K562 (cell line): Measurements from ENCODE around the gene FYB1. TPM values are rescaled to one million over a fixed set of nuclear protein-coding genes. Genes with fewer than 3 reads are reported as not detected.
A peak's percentile ranks its signal among the peaks of the same experiment; 100 is the strongest.

Source experiments
- ATAC-seq: fragments of 200-7000 bp; cut with Tn5 transposase; 3 replicates; pipeline ENCODE4 v1.9.1; 2020; ENCODE audit warnings: moderate library complexity
- BruUV-seq: library from RNA; stranded (reverse); fragments of 400-500 nt; replicated peaks from 2 replicates; lab custom pipeline; 2021; lab: Mats Ljungman, UMichigan
- CTCF ChIA-PET: fragments of 300-600 bp; formaldehyde crosslinking; extraction: SDS; loops from one replicate; lab custom pipeline; 2021; ENCODE audit warnings: low intra/inter-chr PET ratio; lab: Yijun Ruan, JAX
- POLR2A ChIA-PET: fragments of 300-600, 350-650 bp; sonication (Branson Sonifier 250); formaldehyde crosslinking; extraction: SDS; loops from one replicate; lab custom pipeline; 2021; ENCODE audit warnings: antibody characterized with exemption, inconsistent platforms; lab: Yijun Ruan, JAX
- DNase-seq, 4 experiments: peaks; one replicate each; pipeline versions ENCODE4 v3.0.0 to v3.0.0-alpha.2; 2011 to 2018; ENCODE audit warnings: low spot score in 3 of 4, mixed read lengths in 3 of 4; ENCODE audit errors: extremely low read depth in 1 of 4
- FAIRE-seq: peaks from 2 replicates; lab custom pipeline; 2011; peaks lifted over from hg19 to GRCh38; lab: Jason Lieb, UNC
- H2AFZ ChIP-seq: 2 replicates; pipeline ENCODE4 v1.6.0; 2011; ENCODE audit warnings: low read depth, low read length, control low read depth, inconsistent platforms
- H3K27ac ChIP-seq: fragments of 200-600 bp; 3 replicates; pipeline ENCODE4 v1.8.0; 2011; ENCODE audit warnings: low read depth, mild to moderate bottlenecking, control low read depth, inconsistent platforms, low read length, moderate library complexity, mixed read lengths; ENCODE audit errors: extremely low read depth
- H3K27me3 ChIP-seq, 2 experiments: fragments of 300-600 bp in 1 of 2; 2 replicates in 1 of 2; 3 replicates in 1 of 2; pipeline versions ENCODE4 v1.6.0 to v1.8.0; 2011; ENCODE audit warnings: inconsistent platforms in 2 of 2, low read length in 2 of 2, mild to moderate bottlenecking in 1 of 2, mixed read lengths in 1 of 2, moderate library complexity in 1 of 2; ENCODE audit not compliant: control insufficient read depth in 2 of 2, insufficient read depth in 2 of 2
- H3K36me3 ChIP-seq: fragments of 300-600 bp; 3 replicates; pipeline ENCODE4 v1.8.0; 2011; ENCODE audit warnings: mild to moderate bottlenecking, low read length, inconsistent platforms; ENCODE audit not compliant: control insufficient read depth, insufficient read depth
- H3K4me1 ChIP-seq, 2 experiments: fragments of 200-600 bp in 1 of 2; replicated peaks in 1 of 2; 2 replicates in 1 of 2; 3 replicates in 1 of 2; pipeline versions ENCODE4 v1.5.1 to v1.8.0; 2011; ENCODE audit warnings: inconsistent platforms in 2 of 2, low read length in 2 of 2, mild to moderate bottlenecking in 1 of 2, mixed read lengths in 1 of 2, moderate library complexity in 1 of 2; ENCODE audit not compliant: control insufficient read depth in 2 of 2, insufficient read depth in 2 of 2
- H3K4me2 ChIP-seq: 2 replicates; pipeline ENCODE4 v1.6.1; 2011; ENCODE audit warnings: low read length, control low read depth, inconsistent platforms, mixed read lengths; ENCODE audit not compliant: insufficient read depth
- H3K4me3 ChIP-seq: fragments of 200-600 bp; sonication (generic), shearing (Covaris generic); 2 replicates; pipeline ENCODE4 v1.5.1; 2016; ENCODE audit warnings: control low read depth, inconsistent platforms
- H3K79me2 ChIP-seq: fragments of 200-600 bp; 3 replicates; pipeline ENCODE4 v1.8.0; 2011; ENCODE audit warnings: low read length, inconsistent platforms; ENCODE audit not compliant: control insufficient read depth, insufficient read depth
- H3K9ac ChIP-seq, 2 experiments: 2 replicates each; pipeline versions ENCODE4 v1.6.0 to v1.6.1; 2011; ENCODE audit warnings: low read depth in 2 of 2, low read length in 2 of 2, control low read depth in 1 of 2, inconsistent platforms in 1 of 2, mild to moderate bottlenecking in 1 of 2, mixed read lengths in 1 of 2; ENCODE audit not compliant: insufficient read depth in 1 of 2
- H3K9me1 ChIP-seq: one replicate; pipeline ENCODE4 v1.6.0; 2011; ENCODE audit warnings: inconsistent platforms, mild to moderate bottlenecking, low read length, moderate library complexity; ENCODE audit not compliant: control insufficient read depth, insufficient read depth
- H3K9me3 ChIP-seq: replicated peaks from 2 replicates; pipeline ENCODE4 v1.5.1; 2011; ENCODE audit warnings: low read depth, low read length, inconsistent platforms; ENCODE audit not compliant: control insufficient read depth, insufficient read depth
- H4K20me1 ChIP-seq: replicated peaks from 2 replicates; pipeline ENCODE4 v1.6.1; 2011; ENCODE audit warnings: low read length, inconsistent platforms, mixed read lengths; ENCODE audit not compliant: control insufficient read depth, insufficient read depth
- NFE2L1 ChIP-seq: fragments of 450-650 bp; IDR thresholded peaks from 2 replicates; pipeline ENCODE4 v1.6.1; 2016; ENCODE audit warnings: missing genetic modification characterization, low read depth, mild to moderate bottlenecking, missing compliant biosample characterization, moderate library complexity, borderline replicate concordance
- ZNF717 ChIP-seq: fragments of 250-450 bp; sonication (Bioruptor Pico); IDR thresholded peaks from 2 replicates; pipeline ENCODE4 v1.5.0; 2021
- WGBS: fragments of 100-300 bp; shearing (Covaris generic); methylation state at CpG from one replicate; pipeline ENCODE4 v1.1.6; 2016; ENCODE audit warnings: low coverage, mixed read lengths; ENCODE audit not compliant: insufficient coverage; ENCODE audit errors: missing lambda C conversion rate; 5-methylcytosine and 5-hydroxymethylcytosine counted together
- in situ Hi-C: fragments of 300-500 bp; cut with MboI; formaldehyde crosslinking; loops from 4 replicates; pipeline ENCODE4 v1.15.0; 2018; ENCODE audit warnings: inconsistent platforms, mixed read lengths
- intact Hi-C: fragments of 100-400 bp; cut with micrococcal nuclease; formaldehyde crosslinking; loops from 2 replicates; pipeline ENCODE4 v1.14.2; 2022
- polyA plus RNA-seq, 8 experiments: library from polyadenylated mRNA; depleted of rRNA in 4 of 8; stranded (reverse) in 5 of 8; unstranded in 3 of 8; fragments of >200 nt; fragmentation: Nextera tagmentation in 2 of 8; fragmentation: Illumina TruSeq in 1 of 8; extraction: Ambion mirVana in 2 of 8; extraction: Trizol in 1 of 8; gene quantifications; 2 replicates each; pipeline versions ENCODE4 v1.2.1 to v1.2.3, GENCODE V29; 2011 to 2014; ENCODE audit warnings: inconsistent platforms in 1 of 8, missing spikeins in 1 of 8
- total RNA-seq, 7 experiments: library from RNA; depleted of rRNA in 6 of 7; stranded (reverse); fragments of >200 nt in 6 of 7; fragmentation: Illumina TruSeq in 2 of 7; extraction: Trizol in 2 of 7; gene quantifications; 2 replicates each; pipeline versions ENCODE4 v1.2.1 to v1.2.3, GENCODE V29; 2011 to 2021; ENCODE audit warnings: low replicate concordance in 1 of 7
- TF ChIP-seq, protein P1 (sequence below), 2 experiments: fragments of 200-800 bp in 1 of 2; sonication (Bioruptor generic) in 1 of 2; sonication (generic) in 1 of 2; formaldehyde crosslinking in 1 of 2; IDR thresholded peaks in 1 of 2; conservative IDR thresholded peaks in 1 of 2; 2 replicates each; pipeline versions ENCODE4 v1.5.0 to v1.6.1; 2016 to 2020; ENCODE audit warnings: missing compliant biosample characterization in 1 of 2, missing genetic modification characterization in 1 of 2, missing genetic modification reagents in 1 of 2
- TF ChIP-seq, protein P2 (sequence below): fragments of 250-450 bp; sonication (Bioruptor Pico); IDR thresholded peaks from 2 replicates; pipeline ENCODE4 v1.5.0; 2020; ENCODE audit warnings: mild to moderate bottlenecking

FYB1 gene
- total and polyA plus RNA-seq, 9 of the 15 experiments (the other 6 are each of a cell fraction or from before 2014, with no cell fraction given) = 4.7 to 31.5 (median 9.7) TPM

DNA sequence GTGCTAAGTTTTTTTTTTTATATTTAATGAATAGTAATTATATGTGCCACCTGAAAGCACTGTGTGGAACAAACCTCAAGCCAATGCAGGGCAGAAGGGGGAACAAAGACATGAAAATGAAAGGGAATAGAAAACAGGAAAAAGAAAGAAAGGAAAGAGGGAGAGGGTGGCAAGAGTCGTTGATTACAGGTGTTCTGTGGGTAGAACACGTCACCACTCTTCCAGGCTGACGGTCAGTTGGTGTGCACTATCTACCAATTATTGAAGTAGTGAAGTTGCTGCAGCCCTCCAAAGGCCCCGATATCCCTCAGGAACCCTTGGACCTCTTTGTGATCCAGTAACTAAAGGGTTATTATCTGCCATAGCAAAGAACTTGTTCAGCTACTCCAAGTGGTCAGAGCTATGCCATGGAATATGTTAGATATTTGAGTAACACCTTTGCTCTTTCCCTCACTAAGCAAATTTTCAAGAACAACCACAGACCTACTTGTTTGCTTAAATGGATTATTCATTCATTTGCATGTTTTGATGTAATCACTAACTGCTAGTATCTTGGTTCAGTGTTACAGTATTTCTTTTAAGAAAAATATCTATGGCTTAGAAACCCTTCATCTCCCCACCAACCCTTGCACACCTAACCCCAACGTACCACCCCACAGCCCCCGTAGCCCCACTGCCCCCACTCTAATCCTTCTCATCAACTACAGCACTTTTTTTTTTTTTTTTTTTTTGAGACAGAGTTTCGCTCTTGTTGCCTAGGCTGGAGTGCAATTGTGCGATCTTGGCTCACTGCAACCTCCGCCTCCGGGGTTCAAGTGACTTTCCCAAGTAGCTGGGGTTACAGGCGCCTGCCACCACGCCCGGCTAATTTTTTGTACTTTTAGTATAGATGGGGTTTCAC is 31.3 kb downstream of the FYB1 start:
- BruUV-seq = no TSS peak
- CTCF ChIA-PET = no interaction called here
- Histone ChIP-seq H2AFZ (peak overlapping the region; percentile 40), H3K27me3 (no peaks in the 10 kb centered on the region), H3K4me1 (peaks cover 10 to 67% of the 10 kb centered on the region in 2 experiments; a peak in 4 of 5 replicates), H3K9me1 (no peaks in the 10 kb centered on the region), H3K79me2 (peaks cover 7% of the 10 kb centered on the region; the same call in 1 of the 3 replicates), H4K20me1 (no peaks in the 10 kb centered on the region), H3K9ac (no peak overlapping the region), H3K27ac (peak overlapping the region; percentile 7; the same call in 1 of the 3 replicates), H3K4me3 (no peak overlapping the region), H3K4me2 (peak overlapping the region; percentile 15; the same call in 1 of the 2 replicates), H3K9me3 (no peaks in the 10 kb centered on the region), H3K36me3 (no peaks in the 10 kb centered on the region)
- no peak for FAIRE-seq
- POLR2A ChIA-PET = interaction anchor here (0.6 to 1.6 kb wide), 9 partner anchors 8 to 1150 kb away, joined by 3 to 7 read pairs (median 3); no protein-coding TSS in a partner anchor
- DNase-seq = no peak
- intact Hi-C loops = no loop called here
- in situ Hi-C loops = no loop called here
- no peak for ATAC-seq
- 48% methylated on average over 12 of the region's 13 CpGs for WGBS
- TF ChIP-seq, protein P1, sequence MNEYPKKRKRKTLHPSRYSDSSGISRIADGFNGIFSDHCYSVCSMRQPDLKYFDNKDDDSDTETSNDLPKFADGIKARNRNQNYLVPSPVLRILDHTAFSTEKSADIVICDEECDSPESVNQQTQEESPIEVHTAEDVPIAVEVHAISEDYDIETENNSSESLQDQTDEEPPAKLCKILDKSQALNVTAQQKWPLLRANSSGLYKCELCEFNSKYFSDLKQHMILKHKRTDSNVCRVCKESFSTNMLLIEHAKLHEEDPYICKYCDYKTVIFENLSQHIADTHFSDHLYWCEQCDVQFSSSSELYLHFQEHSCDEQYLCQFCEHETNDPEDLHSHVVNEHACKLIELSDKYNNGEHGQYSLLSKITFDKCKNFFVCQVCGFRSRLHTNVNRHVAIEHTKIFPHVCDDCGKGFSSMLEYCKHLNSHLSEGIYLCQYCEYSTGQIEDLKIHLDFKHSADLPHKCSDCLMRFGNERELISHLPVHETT (CRISPR knock-in tag; conservative IDR thresholded peaks at IDR 0.05 in 1 of 2, IDR thresholded peaks at IDR 0.05 in 1 of 2) = no peak
- TF ChIP-seq, protein P2, sequence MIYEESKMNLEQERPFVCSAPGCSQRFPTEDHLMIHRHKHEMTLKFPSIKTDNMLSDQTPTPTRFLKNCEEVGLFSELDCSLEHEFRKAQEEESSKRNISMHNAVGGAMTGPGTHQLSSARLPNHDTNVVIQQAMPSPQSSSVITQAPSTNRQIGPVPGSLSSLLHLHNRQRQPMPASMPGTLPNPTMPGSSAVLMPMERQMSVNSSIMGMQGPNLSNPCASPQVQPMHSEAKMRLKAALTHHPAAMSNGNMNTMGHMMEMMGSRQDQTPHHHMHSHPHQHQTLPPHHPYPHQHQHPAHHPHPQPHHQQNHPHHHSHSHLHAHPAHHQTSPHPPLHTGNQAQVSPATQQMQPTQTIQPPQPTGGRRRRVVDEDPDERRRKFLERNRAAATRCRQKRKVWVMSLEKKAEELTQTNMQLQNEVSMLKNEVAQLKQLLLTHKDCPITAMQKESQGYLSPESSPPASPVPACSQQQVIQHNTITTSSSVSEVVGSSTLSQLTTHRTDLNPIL (CRISPR knock-in tag) = no peak
- TF ChIP-seq ZNF717 (CRISPR knock-in tag) (no peak), NFE2L1 (tag) (no peak)
